AG04449 (cell line): ENCODE measurements around the gene SETX.

Source experiments
- CTCF ChIA-PET: fragments of 350-600 bp; formaldehyde crosslinking; extraction: SDS; loops from one replicate; lab custom pipeline; 2021; ENCODE audit warnings: antibody characterized with exemption; lab: Yijun Ruan, JAX
- POLR2A ChIA-PET: fragments of 400-600, 350-600 bp; formaldehyde crosslinking; extraction: SDS; loops from one replicate; lab custom pipeline; 2020; ENCODE audit warnings: antibody characterized with exemption, inconsistent platforms; lab: Yijun Ruan, JAX
- DNase-seq: peaks from one replicate; pipeline ENCODE4 v3.0.0-alpha.2; 2010; ENCODE audit warnings: low read depth, low spot score
- H3K4me3 ChIP-seq: 2 replicates; pipeline ENCODE4 v1.5.1; 2011; ENCODE audit warnings: low read depth, mild to moderate bottlenecking, control low read depth, low read length
- CTCF ChIP-seq: IDR thresholded peaks from one replicate; pipeline ENCODE4 v1.5.1; 2011; ENCODE audit warnings: mild to moderate bottlenecking, moderate library complexity, low read length, control low read depth, inconsistent platforms; ENCODE audit not compliant: insufficient read depth; ENCODE audit errors: missing control alignments

The SETX gene

GRCh38 chr9:132267660-132268059 lies 87.1 kb downstream of the SETX start:
- no peak for TF ChIP-seq CTCF
- ChIA-PET CTCF (interaction anchor here (0.9 to 14.8 kb wide), 6 partner anchors 8 to 508 kb away, joined by 3 to 331 read pairs (median 36); no protein-coding TSS in a partner anchor), POLR2A (no interaction called here)
- H3K4me3 ChIP-seq = no peak overlapping the region
- no peak for DNase-seq

GRCh38 chr9:132266017-132266416 lies 88.8 kb downstream of the SETX start:
- CTCF ChIA-PET = interaction anchor here (9.9 to 14.8 kb wide), 2 partner anchors 14 to 507 kb away, joined by 126 to 331 read pairs; no protein-coding TSS in a partner anchor
- POLR2A ChIA-PET = no interaction called here
- TF ChIP-seq CTCF = no peak
- DNase-seq = no peak
- no peak overlapping the region for H3K4me3 ChIP-seq

GRCh38 chr9:132260846-132261245 lies 93.9 kb downstream of the SETX start:
- no peak for DNase-seq
- H3K4me3 ChIP-seq = no peak overlapping the region
- POLR2A ChIA-PET = no interaction called here
- CTCF ChIA-PET = interaction anchor here (0.7 to 14.8 kb wide), 8 partner anchors 8 to 502 kb away, joined by 3 to 331 read pairs (median 12); no protein-coding TSS in a partner anchor
- no peak for TF ChIP-seq CTCF

- no peak for DNase-seq
- ChIA-PET CTCF (interaction anchor here (1.4 to 13.4 kb wide), 6 partner anchors 8 to 489 kb away, joined by 3 to 370 read pairs (median 21); no protein-coding TSS in a partner anchor), POLR2A (no interaction called here)
- H3K4me3 ChIP-seq = no peak overlapping the region
- TF ChIP-seq CTCF = no peak
Measured at GRCh38 chr9:132250324-132251262, 104.2 kb downstream of the SETX start.

GRCh38 chr9:132249690-132250089 lies 105.1 kb downstream of the SETX start:
- CTCF ChIA-PET = interaction anchor here (2.8 to 13.4 kb wide), 4 partner anchors 9 to 488 kb away, joined by 10 to 370 read pairs (median 80); no protein-coding TSS in a partner anchor
- no peak for TF ChIP-seq CTCF
- no peak for DNase-seq
- H3K4me3 ChIP-seq = no peak overlapping the region
- POLR2A ChIA-PET = no interaction called here

GRCh38 chr9:132249123-132249522 lies 105.7 kb downstream of the SETX start:
- DNase-seq = no peak
- ChIA-PET CTCF (interaction anchor here (2.8 to 13.4 kb wide), 4 partner anchors 10 to 488 kb away, joined by 10 to 370 read pairs (median 80); no protein-coding TSS in a partner anchor), POLR2A (no interaction called here)
- TF ChIP-seq CTCF = no peak
- no peak overlapping the region for H3K4me3 ChIP-seq
